DOHH2 (cell line): ENCODE measurements around the gene DELE1.

Source experiments
- CTCF ChIP-seq: fragments of 200-600 bp; sonication (generic); IDR thresholded peaks from one replicate; pipeline ENCODE4 v1.5.1; 2014; ENCODE audit warnings: antibody characterized with exemption, mild to moderate bottlenecking, low read depth, low read length; ENCODE audit not compliant: poor library complexity, severe bottlenecking
- EZH2phosphoT487 ChIP-seq: fragments of 200-600 bp; sonication (generic); IDR thresholded peaks from 2 replicates; pipeline ENCODE4 v1.6.1; 2017; ENCODE audit warnings: borderline replicate concordance, mild to moderate bottlenecking, antibody characterized with exemption, low read length, moderate library complexity, mixed read lengths

GRCh38 chr5:141875795-141876627, 47.7 kb upstream of the DELE1 start:
- TF ChIP-seq CTCF (no peak), EZH2phosphoT487 (peak; percentile 15; the same call in 1 of the 2 replicates)
